WTC11 (cell line): ENCODE data around the gene XPOT. TPM values are rescaled to one million over a fixed set of nuclear protein-coding genes. Genes with fewer than 3 reads are reported as not detected.

Source experiments
- ATF2 ChIP-seq: sonication (generic); formaldehyde crosslinking; IDR thresholded peaks from 2 replicates; pipeline ENCODE4 v1.8.1; 2022; ENCODE audit warnings: low read depth, missing genetic modification reagents, borderline replicate concordance
- HMGA2 ChIP-seq: fragments of 250-450 bp; sonication (Bioruptor Pico); IDR thresholded peaks from 2 replicates; pipeline ENCODE4 v1.4.0; 2021; ENCODE audit warnings: mild to moderate bottlenecking, moderate library complexity
- IRF2 ChIP-seq: sonication (generic); formaldehyde crosslinking; IDR thresholded peaks from 2 replicates; pipeline ENCODE4 v1.8.0; 2022; ENCODE audit warnings: low read depth, missing genetic modification reagents, borderline replicate concordance
- MLX ChIP-seq: sonication (generic); formaldehyde crosslinking; IDR thresholded peaks from 2 replicates; pipeline ENCODE4 v1.8.1; 2023; ENCODE audit warnings: mild to moderate bottlenecking, missing genetic modification reagents, moderate library complexity
- NR3C1 ChIP-seq: sonication (generic); formaldehyde crosslinking; conservative IDR thresholded peaks from 2 replicates; pipeline ENCODE4 v1.8.1; 2023; ENCODE audit warnings: low read depth, mild to moderate bottlenecking, missing genetic modification reagents
- SP1 ChIP-seq: sonication (generic); formaldehyde crosslinking; conservative IDR thresholded peaks from 2 replicates; pipeline ENCODE4 v1.8.1; 2022; ENCODE audit warnings: missing genetic modification reagents
- ZNF281 ChIP-seq: sonication (generic); formaldehyde crosslinking; IDR thresholded peaks from 2 replicates; pipeline ENCODE4 v1.8.0; 2023; ENCODE audit warnings: mild to moderate bottlenecking, missing genetic modification reagents
- ZNF512 ChIP-seq: sonication (generic); formaldehyde crosslinking; IDR thresholded peaks from 2 replicates; pipeline ENCODE4 v1.8.1; 2022; ENCODE audit warnings: missing genetic modification reagents, borderline replicate concordance
- ZNF671 ChIP-seq: fragments of 250-450 bp; sonication (Bioruptor Pico); IDR thresholded peaks from 2 replicates; pipeline ENCODE4 v1.8.0; 2021; ENCODE audit warnings: mild to moderate bottlenecking
- total RNA-seq: library from RNA; stranded (reverse); gene quantifications from 3 replicates; pipeline ENCODE4 v1.2.3, GENCODE V29; 2021
- TF ChIP-seq, protein P1 (sequence below): sonication (generic); formaldehyde crosslinking; IDR thresholded peaks from 2 replicates; pipeline ENCODE4 v1.8.1; 2023; ENCODE audit warnings: mild to moderate bottlenecking, missing genetic modification reagents

XPOT gene
- total RNA-seq, 1 experiment from 2014 or later: 134 TPM

GRCh38 chr12:64500394-64500793 lies 96.2 kb downstream of the XPOT start (continued):
- TF ChIP-seq SP1 (CRISPR knock-in tag) (no peak), IRF2 (no peak), ATF2 (CRISPR knock-in tag) (no peak), ZNF671 (CRISPR knock-in tag) (no peak), ZNF512 (CRISPR knock-in tag) (no peak), HMGA2 (CRISPR knock-in tag) (no peak), NR3C1 (no peak), MLX (no peak), ZNF281 (CRISPR knock-in tag) (no peak)
- TF ChIP-seq, protein P1, sequence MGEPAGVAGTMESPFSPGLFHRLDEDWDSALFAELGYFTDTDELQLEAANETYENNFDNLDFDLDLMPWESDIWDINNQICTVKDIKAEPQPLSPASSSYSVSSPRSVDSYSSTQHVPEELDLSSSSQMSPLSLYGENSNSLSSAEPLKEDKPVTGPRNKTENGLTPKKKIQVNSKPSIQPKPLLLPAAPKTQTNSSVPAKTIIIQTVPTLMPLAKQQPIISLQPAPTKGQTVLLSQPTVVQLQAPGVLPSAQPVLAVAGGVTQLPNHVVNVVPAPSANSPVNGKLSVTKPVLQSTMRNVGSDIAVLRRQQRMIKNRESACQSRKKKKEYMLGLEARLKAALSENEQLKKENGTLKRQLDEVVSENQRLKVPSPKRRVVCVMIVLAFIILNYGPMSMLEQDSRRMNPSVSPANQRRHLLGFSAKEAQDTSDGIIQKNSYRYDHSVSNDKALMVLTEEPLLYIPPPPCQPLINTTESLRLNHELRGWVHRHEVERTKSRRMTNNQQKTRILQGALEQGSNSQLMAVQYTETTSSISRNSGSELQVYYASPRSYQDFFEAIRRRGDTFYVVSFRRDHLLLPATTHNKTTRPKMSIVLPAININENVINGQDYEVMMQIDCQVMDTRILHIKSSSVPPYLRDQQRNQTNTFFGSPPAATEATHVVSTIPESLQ (CRISPR knock-in tag): no peak

Other genes starting within 250 kb of the XPOT start
- 9.9 to 11.6 TPM (median 10.7 TPM) in 3 replicates for gene KICS2, start 182.1 kb upstream of the XPOT start, total RNA-seq
- 2.5 to 5.3 TPM (median 4.1 TPM) in 3 replicates for gene C12orf56, start 13.6 kb upstream of the XPOT start, total RNA-seq
- 15.9 to 17.7 TPM (median 16.8 TPM) in 3 replicates for gene TBK1, start 47.7 kb downstream of the XPOT start, total RNA-seq
- gene RASSF3, start 206.1 kb downstream of the XPOT start, total RNA-seq: 45.2 to 54.7 TPM (median 50.2 TPM) in 3 replicates